GM13977 (cell line): ENCODE data around the gene DLG2.

Experiments
- DNase-seq: peaks from one replicate; pipeline ENCODE4 v3.0.0; 2012; ENCODE audit warnings: low spot score
- in situ Hi-C: fragments of 300-500 bp; cut with MboI; formaldehyde crosslinking; loops from one replicate; pipeline ENCODE4 v1.12.0; 2022; ENCODE audit warnings: low sequenced_read_pairs, low pct_unique_long_range_greater_than_20kb, mixed read lengths, inconsistent platforms; ENCODE audit not compliant: unreplicated experiment
- TF ChIP-seq, protein P1 (sequence below): IDR thresholded peaks from 2 replicates; pipeline ENCODE4 v1.5.1; 2012; ENCODE audit warnings: mild to moderate bottlenecking, control low read depth; ENCODE audit not compliant: insufficient read depth; ENCODE audit errors: extremely low read depth, missing control alignments

Gene DLG2

DNA sequence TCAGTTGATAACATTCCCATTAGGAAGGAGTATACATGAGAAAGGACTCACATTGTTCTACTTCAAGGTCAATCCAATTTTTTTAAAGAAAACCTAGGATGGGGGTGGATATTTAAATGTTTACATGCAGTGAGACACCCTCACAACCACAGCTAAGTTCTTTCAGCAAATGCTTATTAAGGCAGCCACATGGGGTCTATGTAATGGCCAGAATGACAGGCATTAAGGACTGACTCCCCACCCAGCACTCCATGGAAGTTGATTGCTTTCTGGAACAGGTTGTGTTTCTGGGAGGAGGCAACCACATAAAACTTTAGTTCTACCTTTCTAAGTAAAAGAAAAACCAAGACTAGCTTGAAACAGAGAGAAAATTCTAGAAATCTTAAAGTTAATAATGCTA lies 1678.9 kb downstream of the DLG2 start:
- in situ Hi-C loops: no loop called here
- DNase-seq: no peak
- TF ChIP-seq, protein P1, sequence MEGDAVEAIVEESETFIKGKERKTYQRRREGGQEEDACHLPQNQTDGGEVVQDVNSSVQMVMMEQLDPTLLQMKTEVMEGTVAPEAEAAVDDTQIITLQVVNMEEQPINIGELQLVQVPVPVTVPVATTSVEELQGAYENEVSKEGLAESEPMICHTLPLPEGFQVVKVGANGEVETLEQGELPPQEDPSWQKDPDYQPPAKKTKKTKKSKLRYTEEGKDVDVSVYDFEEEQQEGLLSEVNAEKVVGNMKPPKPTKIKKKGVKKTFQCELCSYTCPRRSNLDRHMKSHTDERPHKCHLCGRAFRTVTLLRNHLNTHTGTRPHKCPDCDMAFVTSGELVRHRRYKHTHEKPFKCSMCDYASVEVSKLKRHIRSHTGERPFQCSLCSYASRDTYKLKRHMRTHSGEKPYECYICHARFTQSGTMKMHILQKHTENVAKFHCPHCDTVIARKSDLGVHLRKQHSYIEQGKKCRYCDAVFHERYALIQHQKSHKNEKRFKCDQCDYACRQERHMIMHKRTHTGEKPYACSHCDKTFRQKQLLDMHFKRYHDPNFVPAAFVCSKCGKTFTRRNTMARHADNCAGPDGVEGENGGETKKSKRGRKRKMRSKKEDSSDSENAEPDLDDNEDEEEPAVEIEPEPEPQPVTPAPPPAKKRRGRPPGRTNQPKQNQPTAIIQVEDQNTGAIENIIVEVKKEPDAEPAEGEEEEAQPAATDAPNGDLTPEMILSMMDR: no peak

DNA sequence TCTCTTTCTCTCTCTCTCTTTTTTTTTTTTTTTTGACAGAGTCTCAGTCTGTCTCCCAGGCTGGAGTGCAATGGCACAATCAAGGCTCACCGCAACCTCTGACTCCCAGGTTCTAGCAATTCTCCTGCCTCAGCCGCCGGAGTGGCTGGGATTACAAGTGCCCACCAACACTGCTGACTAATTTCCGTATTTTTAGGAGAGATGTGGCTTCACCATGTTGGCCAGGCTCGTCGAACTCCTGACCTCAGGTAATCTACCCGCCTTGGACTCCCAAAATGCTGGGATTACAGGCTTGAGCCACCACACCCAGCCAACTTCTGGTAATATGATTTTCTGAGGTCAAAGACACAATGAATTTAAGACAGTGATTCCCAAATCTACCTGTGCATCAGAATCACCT lies 1681.2 kb downstream of the DLG2 start:
- in situ Hi-C loops: no loop called here
- TF ChIP-seq, protein P1: no peak
- DNase-seq: no peak

DNA sequence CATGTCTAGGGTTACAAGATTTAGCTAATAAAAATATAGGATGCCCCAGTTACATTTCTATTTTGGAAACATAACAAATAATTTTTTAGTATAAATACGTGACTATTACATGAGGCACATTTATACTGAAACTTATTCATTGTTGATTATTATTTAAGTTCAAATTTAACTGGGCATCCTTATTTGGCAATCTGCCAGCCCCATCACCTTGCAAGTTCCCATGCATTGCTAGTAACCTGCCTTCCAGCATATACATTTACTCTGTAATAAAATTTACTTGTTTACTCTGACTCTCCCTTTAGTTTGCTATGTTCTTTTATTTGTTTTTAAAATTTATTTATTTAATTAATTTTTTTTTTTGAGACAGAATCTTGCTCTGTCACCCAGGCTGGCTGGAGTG lies 1686.1 kb downstream of the DLG2 start:
- in situ Hi-C loops: no loop called here
- no peak for DNase-seq
- TF ChIP-seq, protein P1: no peak

DNA sequence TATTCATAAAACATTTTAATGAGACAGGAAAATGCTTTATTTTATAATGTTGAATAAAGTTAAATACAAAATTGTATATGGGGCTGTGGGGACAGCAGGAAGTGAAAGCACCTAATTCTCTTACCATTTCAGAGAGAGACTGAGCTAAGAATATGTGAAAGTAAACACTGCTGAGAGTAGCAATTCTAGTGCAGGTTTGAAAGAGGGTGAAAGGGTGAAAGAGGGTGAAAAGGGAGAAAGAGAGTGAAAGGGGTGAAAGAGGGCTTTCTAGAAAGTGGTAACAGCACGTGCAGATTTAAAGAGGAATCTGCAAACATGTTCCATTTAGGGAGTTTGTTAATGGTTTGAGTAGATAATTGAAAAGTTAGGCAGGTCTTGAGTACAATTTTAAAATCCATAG lies 1689.0 kb downstream of the DLG2 start:
- TF ChIP-seq, protein P1: no peak
- in situ Hi-C loops: no loop called here
- no peak for DNase-seq

DNA sequence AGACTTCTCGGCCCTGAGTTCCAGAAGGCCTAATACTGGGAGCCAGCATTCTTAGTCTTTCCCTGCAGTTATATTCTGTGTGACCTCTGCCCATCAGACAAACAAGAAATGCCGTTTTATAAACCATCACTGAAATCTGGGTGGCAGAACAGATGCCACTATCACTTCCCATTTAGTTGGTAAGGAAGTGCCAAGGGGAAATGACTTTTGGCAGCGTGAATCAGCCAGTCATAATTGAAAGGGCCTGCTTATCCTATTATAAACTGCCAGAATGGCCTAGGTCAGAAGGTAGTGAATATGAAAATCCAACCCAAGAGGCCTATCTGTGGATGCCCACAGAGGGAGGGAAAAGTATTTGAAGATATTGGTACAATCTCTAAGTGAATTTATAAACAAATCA lies 1694.1 kb downstream of the DLG2 start:
- TF ChIP-seq, protein P1: no peak
- no peak for DNase-seq
- in situ Hi-C loops: no loop called here

DNA sequence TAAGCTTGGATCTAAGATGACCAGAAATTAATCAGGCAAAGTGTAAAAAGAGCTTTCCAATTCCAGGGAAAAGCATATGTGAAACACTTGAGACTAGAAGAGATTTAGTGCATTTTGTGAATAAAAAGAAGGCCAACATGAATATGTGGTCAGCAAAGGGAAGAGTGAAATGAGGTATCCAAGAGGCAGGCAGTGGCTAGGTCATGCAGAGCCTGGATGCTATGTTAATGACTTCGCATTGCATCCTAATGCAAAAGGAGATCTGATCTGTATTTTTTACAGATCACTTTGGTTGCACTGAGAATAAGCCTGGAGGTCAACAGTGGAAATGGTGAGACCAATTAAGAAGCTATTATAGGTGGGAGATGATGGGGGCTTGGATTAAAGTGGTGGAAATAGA lies 1699.7 kb downstream of the DLG2 start:
- in situ Hi-C loops: no loop called here
- no peak for DNase-seq
- TF ChIP-seq, protein P1: no peak
